IMR-90 (cell line): ENCODE results near the gene RXRB. TPM values are rescaled to one million over a fixed set of nuclear protein-coding genes. Genes with fewer than 3 reads are reported as not detected.

Experiments
- ATAC-seq: fragments of 200-7000 bp; cut with Tn5 transposase; 2 replicates; pipeline ENCODE4 v1.9.1; 2020; ENCODE audit warnings: low read depth, mild to moderate bottlenecking, moderate library complexity
- BruUV-seq: library from RNA; stranded (reverse); fragments of 400-500 nt; replicated peaks from 2 replicates; lab custom pipeline; 2021; lab: Mats Ljungman, UMichigan
- CTCF ChIA-PET: fragments of 300-600 bp; formaldehyde crosslinking; extraction: SDS; loops from one replicate; lab custom pipeline; 2021; ENCODE audit warnings: antibody characterized with exemption; lab: Yijun Ruan, JAX
- POLR2A ChIA-PET: fragments of 300-600 bp; sonication (Branson Sonifier 250); formaldehyde crosslinking; loops from one replicate; lab custom pipeline; 2022; ENCODE audit warnings: antibody characterized with exemption; ENCODE audit not compliant: unreplicated experiment; lab: Charles Lee
- DNase-seq: peaks from one replicate; pipeline ENCODE4 v3.0.0; 2013
- H2AFZ ChIP-seq: replicated peaks from 2 replicates; pipeline ENCODE3; 2013; ENCODE audit warnings: low read length, mild to moderate bottlenecking; ENCODE audit not compliant: poor library complexity
- H2AK5ac ChIP-seq: 2 replicates; pipeline ENCODE4 v1.6.1; 2013; ENCODE audit warnings: low read depth, low read length, inconsistent platforms
- H2AK9ac ChIP-seq: replicated peaks from 2 replicates; pipeline ENCODE3; 2013; ENCODE audit warnings: mild to moderate bottlenecking, low read depth, low read length, moderate library complexity; ENCODE audit not compliant: poor library complexity
- H2BK120ac ChIP-seq: 2 replicates; pipeline ENCODE4 v1.6.1; 2013; ENCODE audit warnings: low read depth, low read length, inconsistent platforms
- H2BK15ac ChIP-seq: 3 replicates; pipeline ENCODE4 v1.6.1; 2013; ENCODE audit warnings: low read depth, low read length, inconsistent platforms
- H2BK20ac ChIP-seq: 2 replicates; pipeline ENCODE4 v1.6.1; 2013; ENCODE audit warnings: low read depth, mild to moderate bottlenecking, inconsistent platforms, low read length, moderate library complexity
- H2BK5ac ChIP-seq: 2 replicates; pipeline ENCODE4 v1.6.1; 2013; ENCODE audit warnings: mild to moderate bottlenecking, low read depth, low read length, inconsistent platforms; ENCODE audit not compliant: poor library complexity, severe bottlenecking
- H3K14ac ChIP-seq: replicated peaks from 2 replicates; pipeline ENCODE4 v1.6.1; 2013; ENCODE audit warnings: low read depth, low read length, inconsistent platforms
- H3K18ac ChIP-seq: 2 replicates; pipeline ENCODE4 v1.6.1; 2013; ENCODE audit warnings: low read depth, low read length, control low read depth
- H3K23ac ChIP-seq: 2 replicates; pipeline ENCODE4 v1.6.1; 2013; ENCODE audit warnings: low read depth, low read length, inconsistent platforms
- H3K27ac ChIP-seq: 2 replicates; pipeline ENCODE4 v1.5.1; 2013; ENCODE audit warnings: mild to moderate bottlenecking, control low read depth, low read length; ENCODE audit not compliant: insufficient read depth
- H3K27me3 ChIP-seq: 2 replicates; pipeline ENCODE4 v1.6.1; 2013; ENCODE audit warnings: low read length; ENCODE audit not compliant: control insufficient read depth, insufficient read depth
- H3K36me3 ChIP-seq: 2 replicates; pipeline ENCODE4 v1.6.1; 2013; ENCODE audit warnings: low read length, mixed read lengths; ENCODE audit not compliant: control insufficient read depth, insufficient read depth
- H3K4ac ChIP-seq: 2 replicates; pipeline ENCODE4 v1.6.1; 2013; ENCODE audit warnings: low read depth, low read length, inconsistent platforms
- H3K4me1 ChIP-seq: 2 replicates; pipeline ENCODE4 v1.6.1; 2013; ENCODE audit warnings: low read length, mixed read lengths; ENCODE audit not compliant: control insufficient read depth, insufficient read depth
- H3K4me2 ChIP-seq: 2 replicates; pipeline ENCODE4 v1.6.1; 2013; ENCODE audit warnings: low read depth, mild to moderate bottlenecking, control low read depth, low read length, moderate library complexity
- H3K4me3 ChIP-seq: 2 replicates; pipeline ENCODE4 v1.5.1; 2013; ENCODE audit warnings: low read depth, mild to moderate bottlenecking, control low read depth, low read length, moderate library complexity; ENCODE audit not compliant: insufficient read depth
- H3K56ac ChIP-seq: 2 replicates; pipeline ENCODE4 v1.6.1; 2013; ENCODE audit warnings: low read length, inconsistent platforms; ENCODE audit not compliant: insufficient read depth; ENCODE audit errors: extremely low read depth
- H3K79me1 ChIP-seq, 2 experiments: 2 replicates each; pipeline ENCODE4 v1.6.1; 2013; ENCODE audit warnings: low read length in 2 of 2, inconsistent platforms in 1 of 2, low read depth in 1 of 2
- H3K9ac ChIP-seq: 2 replicates; pipeline ENCODE4 v1.6.1; 2013; ENCODE audit warnings: low read depth, low read length, control low read depth
- H3K9me1 ChIP-seq: 2 replicates; pipeline ENCODE4 v1.6.1; 2013; ENCODE audit warnings: low read length, inconsistent platforms; ENCODE audit not compliant: insufficient read depth
- H3K9me3 ChIP-seq: 2 replicates; pipeline ENCODE4 v1.6.1; 2013; ENCODE audit warnings: low read length; ENCODE audit not compliant: control insufficient read depth, insufficient read depth
- H4K20me1 ChIP-seq: 2 replicates; pipeline ENCODE4 v1.6.1; 2013; ENCODE audit warnings: low read length, inconsistent platforms; ENCODE audit not compliant: insufficient read depth
- H4K5ac ChIP-seq: 2 replicates; pipeline ENCODE4 v1.6.1; 2013; ENCODE audit warnings: mild to moderate bottlenecking, low read depth, low read length, control low read depth
- H4K8ac ChIP-seq, 2 experiments: 2 replicates each; pipeline ENCODE4 v1.6.1; 2013; ENCODE audit warnings: low read depth in 2 of 2, low read length in 2 of 2, control low read depth in 1 of 2, inconsistent platforms in 1 of 2
- H4K91ac ChIP-seq: 2 replicates; pipeline ENCODE4 v1.6.1; 2013; ENCODE audit warnings: low read depth, low read length, inconsistent platforms; ENCODE audit not compliant: insufficient read depth
- BHLHE40 ChIP-seq: fragments of 150-350 bp; IDR thresholded peaks from 2 replicates; pipeline ENCODE4 v1.6.1; 2016; ENCODE audit warnings: mild to moderate bottlenecking, low read depth, low read length
- CHD1 ChIP-seq: IDR thresholded peaks from 2 replicates; pipeline ENCODE4 v1.6.1; 2012; ENCODE audit warnings: low read depth, low read length, improper control_type of control experiment
- CTCF ChIP-seq: conservative IDR thresholded peaks from 2 replicates; pipeline ENCODE4 v1.5.1; 2012; ENCODE audit warnings: mild to moderate bottlenecking, low read depth, low read length, improper control_type of control experiment
- ELK1 ChIP-seq: fragments of 150-350 bp; IDR thresholded peaks from 2 replicates; pipeline ENCODE4 v1.6.1; 2016; ENCODE audit warnings: low read depth, mild to moderate bottlenecking, low read length, moderate library complexity, borderline replicate concordance
- MAZ ChIP-seq: IDR thresholded peaks from 2 replicates; pipeline ENCODE4 v1.6.1; 2012; ENCODE audit warnings: low read depth, mild to moderate bottlenecking, low read length, improper control_type of control experiment, moderate library complexity, borderline replicate concordance
- MXI1 ChIP-seq: IDR thresholded peaks from 2 replicates; pipeline ENCODE4 v1.6.1; 2012; ENCODE audit warnings: low read depth, mild to moderate bottlenecking, low read length, moderate library complexity, borderline replicate concordance
- NFE2L2 ChIP-seq: fragments of 150-350 bp; IDR thresholded peaks from 2 replicates; pipeline ENCODE4 v1.6.1; 2016; ENCODE audit warnings: low read depth, mild to moderate bottlenecking, low read length
- POLR2A ChIP-seq: IDR thresholded peaks from 2 replicates; pipeline ENCODE4 v1.6.1; 2012; ENCODE audit warnings: mild to moderate bottlenecking, low read depth, low read length
- RCOR1 ChIP-seq: IDR thresholded peaks from 2 replicates; pipeline ENCODE4 v1.6.1; 2012; ENCODE audit warnings: mild to moderate bottlenecking, low read length, improper control_type of control experiment; ENCODE audit not compliant: insufficient replicate concordance
- RFX5 ChIP-seq: IDR thresholded peaks from 2 replicates; pipeline ENCODE4 v1.8.0; 2012; ENCODE audit warnings: low read depth, mild to moderate bottlenecking, low read length, moderate library complexity
- SMC3 ChIP-seq: fragments of 150-350 bp; IDR thresholded peaks from 2 replicates; pipeline ENCODE4 v1.6.1; 2016; ENCODE audit warnings: low read depth, mild to moderate bottlenecking, antibody characterized with exemption, low read length, moderate library complexity
- USF2 ChIP-seq: fragments of 150-350 bp; IDR thresholded peaks from 2 replicates; pipeline ENCODE4 v1.6.1; 2017; ENCODE audit warnings: mild to moderate bottlenecking, antibody characterized with exemption, low read length, low read depth
- WGBS, 2 experiments: methylation state at CpG; one replicate each; pipeline versions ENCODE4 v1.1.5 to v1.1.7; 2013; ENCODE audit warnings: missing lambda C conversion rate in 2 of 2; ENCODE audit not compliant: insufficient read length in 1 of 2; ENCODE audit errors: extremely low coverage in 2 of 2; 5-methylcytosine and 5-hydroxymethylcytosine counted together
- dilution Hi-C: fragments of 300-500 bp; cut with HindIII; formaldehyde crosslinking; loops from one replicate; pipeline ENCODE4 v1.14.3; 2018; ENCODE audit warnings: low sequenced_read_pairs; ENCODE audit not compliant: unreplicated experiment
- in situ Hi-C: fragments of 300-500 bp; cut with MboI; formaldehyde crosslinking; loops from 3 replicates; pipeline ENCODE4 v1.14.3; 2019; ENCODE audit warnings: low sequenced_read_pairs, inconsistent platforms, mixed read lengths
- intact Hi-C: fragments of 100-400 bp; cut with micrococcal nuclease; formaldehyde crosslinking; loops from 2 replicates; pipeline ENCODE4 v1.10.0; 2022
- polyA plus RNA-seq, 3 experiments: library from polyadenylated mRNA; depleted of rRNA; stranded (reverse); fragments of >200 nt; gene quantifications; 2 replicates each; pipeline ENCODE4 v1.2.3, GENCODE V29; 2012; ENCODE audit warnings: low replicate concordance in 1 of 3
- total RNA-seq: library from RNA; depleted of rRNA; stranded (reverse); fragments of >200 nt; gene quantifications from 2 replicates; pipeline ENCODE4 v1.2.3, GENCODE V29; 2012

Gene RXRB
- total and polyA plus RNA-seq, 2 of the 4 experiments (the other 2 are of a cell fraction): 18.6 to 53.7 TPM

GRCh38 chr6:33164665-33165373 lies 35.6 kb downstream of the RXRB start:
- Histone ChIP-seq H3K27ac (no peak overlapping the region), H3K4me1 (peaks cover 9% of the 10 kb centered on the region), H3K9me1 (peaks cover 5% of the 10 kb centered on the region; the same call in 1 of the 2 replicates), H2BK20ac (no peak overlapping the region), H2BK5ac (no peak overlapping the region), H3K23ac (no peak overlapping the region), H2BK120ac (no peak overlapping the region), H4K8ac (no peak overlapping the region), H2AK9ac (no peak overlapping the region), H3K18ac (no peak overlapping the region), H3K56ac (no peak overlapping the region), H3K9me3 (no peaks in the 10 kb centered on the region), H3K4me2 (no peak overlapping the region), H3K14ac (no peak overlapping the region), H4K91ac (no peak overlapping the region), H3K4me3 (no peak overlapping the region), H3K9ac (no peak overlapping the region), H3K36me3 (no peaks in the 10 kb centered on the region), H3K4ac (no peak overlapping the region), H3K27me3 (peaks cover 7% of the 10 kb centered on the region), H4K20me1 (no peaks in the 10 kb centered on the region), H2AK5ac (no peak overlapping the region), H2AFZ (no peak overlapping the region), H4K5ac (no peak overlapping the region), H2BK15ac (no peak overlapping the region), H3K79me1 (no peaks in the 10 kb centered on the region)
- CTCF ChIA-PET: no interaction called here
- in situ Hi-C loops (loop anchor here (5.0 to 10.0 kb wide), 2 partner anchors 82 to 150 kb away; no protein-coding TSS in a partner anchor), intact Hi-C loops (no loop called here), dilution Hi-C loops (no loop called here)
- POLR2A ChIA-PET: no interaction called here
- DNase-seq (no peak), ATAC-seq (no peak)
- no TSS peak for BruUV-seq
- TF ChIP-seq SMC3 (no peak), ELK1 (no peak), MXI1 (no peak), RCOR1 (no peak), BHLHE40 (no peak), USF2 (no peak), MAZ (no peak), POLR2A (no peak), CTCF (no peak), RFX5 (no peak), CHD1 (no peak), NFE2L2 (no peak)
- WGBS, 2 experiments: 81% methylated on average over 4 of the region's 14 CpGs; no CpG with 5 or more reads in 1 of the 2 experiments
